Coronary artery (tissue), 2 donors: ENCODE results near the gene BCO2.
"Not testable (repeated sequence)": the region's sequence is repeated elsewhere in the genome, so short reads cannot be mapped to it uniquely, and the experiment has no call there.

Source experiments
- DNase-seq: peaks from one replicate; pipeline ENCODE4 v3.0.0-alpha.2; 2017; ENCODE audit warnings: low spot score
- H3K27ac ChIP-seq, 2 donors: fragments of 200-600 bp; sonication (generic); one replicate each; pipeline ENCODE4 v1.5.1; 2016 to 2019
- H3K4me3 ChIP-seq: fragments of 200-600 bp; sonication (generic); 2 replicates; pipeline ENCODE4 v1.5.1; 2016; ENCODE audit warnings: mild to moderate bottlenecking, moderate library complexity
- CTCF ChIP-seq: fragments of 200-600 bp; sonication (generic); IDR thresholded peaks from one replicate; pipeline ENCODE4 v1.5.1; 2019; ENCODE audit warnings: antibody characterized with exemption

Gene BCO2

GRCh38 chr11:112179601-112180000, 4.3 kb downstream of the BCO2 start:
- DNase-seq: no peak
- Histone ChIP-seq H3K27ac (no peak overlapping the region), H3K4me3 (no peak overlapping the region)
- TF ChIP-seq CTCF: no peak

- Histone ChIP-seq H3K4me3 (no peak overlapping the region), H3K27ac (no peak overlapping the region)
- no peak for TF ChIP-seq CTCF
- DNase-seq: no peak
Measured at GRCh38 chr11:112182867-112183266, 7.6 kb downstream of the BCO2 start.

DNA sequence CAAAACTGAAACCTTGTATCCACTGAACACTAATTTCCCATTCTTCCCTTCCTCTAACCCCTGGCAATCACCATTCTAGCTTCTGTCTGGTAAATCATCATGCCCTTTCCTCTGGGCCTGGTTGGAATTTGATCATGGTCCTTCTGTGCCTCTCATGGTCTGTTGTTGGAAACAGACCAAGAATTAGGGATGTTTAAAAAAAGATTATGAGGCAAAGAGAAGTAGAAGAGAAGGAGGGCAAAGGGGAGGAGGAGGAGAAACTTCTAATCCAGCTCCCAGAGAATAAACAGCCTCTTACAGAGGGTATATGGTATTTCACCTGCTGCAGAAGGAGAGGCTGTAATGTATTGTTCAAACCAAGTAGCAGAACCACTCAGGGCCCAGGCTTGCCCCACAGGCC, 10.6 kb downstream of the BCO2 start:
- DNase-seq: no peak
- Histone ChIP-seq H3K27ac (no peak overlapping the region), H3K4me3 (no peak overlapping the region)
- TF ChIP-seq CTCF: no peak

GRCh38 chr11:112186304-112186703, 11.0 kb downstream of the BCO2 start:
- DNase-seq: no peak
- no peak for TF ChIP-seq CTCF
- Histone ChIP-seq H3K4me3 (no peak overlapping the region), H3K27ac (no peak overlapping the region)

GRCh38 chr11:112195113-112195512, 19.8 kb downstream of the BCO2 start:
- not testable (repeated sequence) for H3K4me3 ChIP-seq, H3K27ac ChIP-seq, DNase-seq

GRCh38 chr11:112195951-112196351, 20.6 kb downstream of the BCO2 start:
- no peak for TF ChIP-seq CTCF
- DNase-seq: no peak
- Histone ChIP-seq H3K4me3 (no peak overlapping the region), H3K27ac (no peak overlapping the region)

DNA sequence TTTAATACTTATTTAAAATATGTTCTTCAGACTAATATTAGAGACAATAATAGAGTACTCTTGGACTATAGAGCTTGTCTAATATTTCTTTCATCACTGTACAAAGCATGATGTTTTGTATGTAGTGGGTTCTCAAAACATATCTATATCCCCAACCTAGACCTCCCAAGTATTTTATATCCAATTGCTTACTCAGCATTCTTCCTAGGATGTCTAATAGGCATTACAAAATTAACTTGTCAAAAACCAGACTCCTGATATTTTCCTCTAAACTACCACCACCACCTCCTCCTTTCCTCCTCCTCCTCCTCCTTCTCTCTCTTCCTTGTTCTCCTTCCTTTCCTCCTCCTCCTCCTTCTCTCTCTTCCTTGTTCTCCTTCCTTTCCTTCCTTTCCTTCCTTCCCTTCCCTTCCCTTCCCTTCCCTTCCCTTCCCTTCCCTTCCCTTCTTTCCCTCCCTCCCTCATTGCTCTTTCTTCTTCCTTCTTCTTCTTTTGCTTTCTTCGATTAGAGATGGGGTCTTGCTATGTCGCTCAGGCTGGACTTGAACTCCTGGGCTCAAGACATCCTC, 21.3 kb downstream of the BCO2 start:
- no peak for TF ChIP-seq CTCF
- H3K27ac ChIP-seq: no peak overlapping the region
- no peak overlapping the region for H3K4me3 ChIP-seq
- no peak for DNase-seq

- H3K27ac ChIP-seq, DNase-seq, H3K4me3 ChIP-seq: not testable (repeated sequence)
Measured at GRCh38 chr11:112199101-112199500, 23.8 kb downstream of the BCO2 start.
